Naive thymus-derived CD4-positive, alpha-beta T cell (primary cell): ENCODE results near the gene EMX1. TPM values are rescaled to one million over a fixed set of nuclear protein-coding genes. Genes with fewer than 3 reads are reported as not detected.

Experiments
- ATAC-seq: fragments of 150-1000 bp; cut with Tn5 transposase; 2 replicates; pipeline ENCODE4 v1.10.0; 2021; ENCODE audit warnings: mild to moderate bottlenecking, moderate library complexity
- CTCF ChIA-PET: fragments of 350-600 bp; sonication (Branson Sonifier 250); formaldehyde crosslinking; loops from one replicate; lab custom pipeline; 2021; ENCODE audit warnings: antibody characterized with exemption; lab: Charles Lee
- POLR2A ChIA-PET: fragments of 350-600 bp; sonication (Branson Sonifier 250); formaldehyde crosslinking; loops from one replicate; lab custom pipeline; 2021; ENCODE audit warnings: antibody characterized with exemption, inconsistent platforms; lab: Charles Lee
- DNase-seq, 9 donors: peaks; one replicate each; pipeline versions ENCODE4 v3.0.0 to v3.0.0-alpha.2; 2020 to 2022; ENCODE audit warnings: mixed read lengths in 1 of 9
- H3K27ac ChIP-seq: one replicate; pipeline ENCODE4 v1.7.0; 2013; ENCODE audit warnings: mild to moderate bottlenecking, low read depth, low read length, moderate library complexity
- H3K27me3 ChIP-seq, 2 donors: one replicate each; pipeline ENCODE4 v1.7.0; 2013; ENCODE audit warnings: low read length in 2 of 2, mild to moderate bottlenecking in 2 of 2, moderate library complexity in 2 of 2; ENCODE audit not compliant: control insufficient read depth in 2 of 2, insufficient read depth in 2 of 2
- H3K36me3 ChIP-seq, 3 experiments: 1 replicate in 2 of 3; 2 replicates in 1 of 3; pipeline ENCODE4 v1.7.0; 2013; ENCODE audit warnings: low read length in 3 of 3, mild to moderate bottlenecking in 3 of 3, moderate library complexity in 1 of 3; ENCODE audit not compliant: insufficient read depth in 3 of 3, control insufficient read depth in 2 of 3
- H3K4me1 ChIP-seq, 2 donors: one replicate each; pipeline ENCODE4 v1.7.0; 2013; ENCODE audit warnings: low read length in 2 of 2, mild to moderate bottlenecking in 2 of 2, moderate library complexity in 1 of 2; ENCODE audit not compliant: control insufficient read depth in 2 of 2, insufficient read depth in 2 of 2
- H3K4me3 ChIP-seq: 2 replicates; pipeline ENCODE4 v1.7.0; 2013; ENCODE audit warnings: mild to moderate bottlenecking, low read length
- H3K9me3 ChIP-seq, 3 experiments: 1 replicate in 2 of 3; 2 replicates in 1 of 3; pipeline ENCODE4 v1.7.0; 2013; ENCODE audit warnings: low read length in 3 of 3; ENCODE audit not compliant: control insufficient read depth in 2 of 3
- H3K27ac Mint-ChIP-seq, 9 donors: one replicate each; pipeline ENCODE4 v1.8.0; 2020 to 2022; ENCODE audit warnings: mixed read lengths in 9 of 9, mild to moderate bottlenecking in 8 of 9, moderate library complexity in 5 of 9, inconsistent platforms in 2 of 9
- H3K27me3 Mint-ChIP-seq, 5 donors: one replicate each; pipeline ENCODE4 v1.8.0; 2021 to 2022; ENCODE audit warnings: mixed read lengths in 5 of 5, mild to moderate bottlenecking in 1 of 5
- H3K36me3 Mint-ChIP-seq, 5 donors: one replicate each; pipeline ENCODE4 v1.8.0; 2020 to 2022; ENCODE audit warnings: mixed read lengths in 5 of 5, mild to moderate bottlenecking in 3 of 5, inconsistent platforms in 1 of 5
- H3K4me1 Mint-ChIP-seq, 7 donors: one replicate each; pipeline ENCODE4 v1.8.0; 2020 to 2022; ENCODE audit warnings: mixed read lengths in 7 of 7, mild to moderate bottlenecking in 3 of 7, inconsistent platforms in 1 of 7
- H3K4me3 Mint-ChIP-seq, 10 donors: one replicate each; pipeline ENCODE4 v1.8.0; 2020 to 2022; ENCODE audit warnings: mild to moderate bottlenecking in 10 of 10, mixed read lengths in 10 of 10, moderate library complexity in 6 of 10, inconsistent platforms in 2 of 10
- H3K9me3 Mint-ChIP-seq, 11 donors: one replicate each; pipeline ENCODE4 v1.8.0; 2020 to 2022; ENCODE audit warnings: mixed read lengths in 11 of 11, mild to moderate bottlenecking in 4 of 11, inconsistent platforms in 1 of 11, moderate library complexity in 1 of 11
- intact Hi-C, 2 donors: fragments of 100-400 bp; cut with micrococcal nuclease; formaldehyde crosslinking; loops; one replicate each; pipeline ENCODE4 v1.15.1; 2023
- polyA plus RNA-seq, 2 donors: library from polyadenylated mRNA; unstranded; fragments of 300-500 nt; fragmentation: Illumina TruSeq; gene quantifications; one replicate each; pipeline ENCODE4 v1.2.3, GENCODE V29; 2021
- total RNA-seq, 6 experiments: library from RNA in 5 of 6; stranded (reverse) in 5 of 6; gene quantifications; 1 replicate in 5 of 6; 2 replicates in 1 of 6; pipeline ENCODE4 v1.2.3 and lab custom pipeline; 2021 to 2026

EMX1 gene
- total RNA-seq (not detected), polyA plus RNA-seq (not detected), total RNA-seq (lab: John Stamatoyannopoulos, UW) (not detected)

- peak within 1 kb of the TSS; percentile 69 to 89 (median 82) for H3K4me3 Mint-ChIP-seq
- H3K36me3 Mint-ChIP-seq: no peaks in the 10 kb centered on the region
- Histone ChIP-seq H3K36me3 (no peaks in the 10 kb centered on the region), H3K4me1 (peaks cover 13 to 31% of the 10 kb centered on the region in 2 donors), H3K9me3 (no peaks in the 10 kb centered on the region), H3K27me3 (peaks cover 14 to 54% of the 10 kb centered on the region in 2 donors), H3K27ac (no peak within 1 kb of the TSS), H3K4me3 (peak within 1 kb of the TSS; percentile 47)
- peaks cover 8 to 32% (median 28%) of the 10 kb centered on the region in 7 donors for H3K4me1 Mint-ChIP-seq
- peaks cover 0 to 5% (median 0%) of the 10 kb centered on the region in 11 donors for H3K9me3 Mint-ChIP-seq
- ChIA-PET POLR2A (no interaction called here), CTCF (interaction anchor here (0.5 kb wide), 1 partner anchor 51 kb away, joined by 3 read pairs; no protein-coding TSS in a partner anchor)
- H3K27ac Mint-ChIP-seq: peak within 1 kb of the TSS in 3 of 9 donors; percentile 5 to 45 (median 38)
- DNase-seq (peak in 7 of 9 donors; percentile 28 to 49 (median 40)), ATAC-seq (peak; percentile 55)
- peaks cover 56 to 83% (median 59%) of the 10 kb centered on the region in 5 donors for H3K27me3 Mint-ChIP-seq
- intact Hi-C loops: loop anchor here in 1 of 2 donors (5.0 kb wide), 2 partner anchors 55 to 770 kb away; partner anchors contain the start of gene CYP26B1
Measured at GRCh38 chr2:72917138-72917876, at the start of gene EMX1. EMX1 (plus strand) TSS chr2:72917519; CDS start chr2:72917853, 334 bp downstream.

- ATAC-seq: no peak
- no peaks in the 10 kb centered on the region for H3K36me3 ChIP-seq
- ChIA-PET CTCF (interaction anchor here (0.9 to 1.3 kb wide), 3 partner anchors 8 to 101 kb away, joined by 3 to 5 read pairs (median 4); no protein-coding TSS in a partner anchor), POLR2A (no interaction called here)
- intact Hi-C loops: no loop called here
- H3K27me3 ChIP-seq: peaks cover 0 to 10% of the 10 kb centered on the region in 2 donors
- H3K27ac ChIP-seq: no peak overlapping the region
- H3K4me3 Mint-ChIP-seq: no peak overlapping the region
- no peak overlapping the region for H3K4me3 ChIP-seq
- H3K4me1 ChIP-seq: no peaks in the 10 kb centered on the region
- no peak for DNase-seq
- no peaks in the 10 kb centered on the region for H3K36me3 Mint-ChIP-seq
- H3K27ac Mint-ChIP-seq: no peak overlapping the region
- peaks cover 0 to 18% (median 8%) of the 10 kb centered on the region in 11 donors for H3K9me3 Mint-ChIP-seq
- no peaks in the 10 kb centered on the region for H3K4me1 Mint-ChIP-seq
- H3K9me3 ChIP-seq: no peaks in the 10 kb centered on the region
- H3K27me3 Mint-ChIP-seq: peaks cover 49 to 62% (median 55%) of the 10 kb centered on the region in 5 donors
Measured at GRCh38 chr2:72871060-72871459, 46.3 kb upstream of the EMX1 start.

DNA sequence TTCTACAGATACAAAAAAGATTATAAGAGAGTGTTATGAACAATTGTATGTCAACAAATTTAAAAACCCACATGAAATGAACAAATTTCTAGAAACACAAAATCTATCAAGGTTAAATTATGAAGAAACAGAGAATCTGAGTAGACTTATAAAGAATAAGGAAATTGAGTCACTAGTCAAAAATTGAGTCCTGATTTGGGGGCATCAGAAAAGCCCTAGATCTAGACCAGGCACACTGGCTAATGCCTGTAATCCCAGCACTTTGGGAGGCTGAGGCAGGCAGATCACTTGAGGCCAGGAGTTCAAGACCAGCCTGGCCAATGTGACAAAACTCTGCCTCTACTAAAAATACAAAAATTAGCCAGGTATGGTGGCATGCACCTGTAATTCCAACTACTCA is 45.4 kb upstream of the EMX1 start:
- H3K9me3 Mint-ChIP-seq: peaks cover 0 to 18% (median 8%) of the 10 kb centered on the region in 11 donors
- DNase-seq (no peak), ATAC-seq (no peak)
- H3K4me1 ChIP-seq: no peaks in the 10 kb centered on the region
- H3K27ac ChIP-seq: no peak overlapping the region
- ChIA-PET CTCF (interaction anchor here (1.2 to 1.3 kb wide), 2 partner anchors 9 to 11 kb away, joined by 4 to 5 read pairs; no protein-coding TSS in a partner anchor), POLR2A (no interaction called here)
- intact Hi-C loops: no loop called here
- no peak overlapping the region for H3K4me3 ChIP-seq
- H3K9me3 ChIP-seq: no peaks in the 10 kb centered on the region
- no peaks in the 10 kb centered on the region for H3K4me1 Mint-ChIP-seq
- peaks cover 44 to 58% (median 50%) of the 10 kb centered on the region in 5 donors for H3K27me3 Mint-ChIP-seq
- H3K27me3 ChIP-seq: peaks cover 0 to 10% of the 10 kb centered on the region in 2 donors
- H3K4me3 Mint-ChIP-seq: no peak overlapping the region
- H3K27ac Mint-ChIP-seq: no peak overlapping the region
- no peaks in the 10 kb centered on the region for H3K36me3 Mint-ChIP-seq
- H3K36me3 ChIP-seq: no peaks in the 10 kb centered on the region

DNA sequence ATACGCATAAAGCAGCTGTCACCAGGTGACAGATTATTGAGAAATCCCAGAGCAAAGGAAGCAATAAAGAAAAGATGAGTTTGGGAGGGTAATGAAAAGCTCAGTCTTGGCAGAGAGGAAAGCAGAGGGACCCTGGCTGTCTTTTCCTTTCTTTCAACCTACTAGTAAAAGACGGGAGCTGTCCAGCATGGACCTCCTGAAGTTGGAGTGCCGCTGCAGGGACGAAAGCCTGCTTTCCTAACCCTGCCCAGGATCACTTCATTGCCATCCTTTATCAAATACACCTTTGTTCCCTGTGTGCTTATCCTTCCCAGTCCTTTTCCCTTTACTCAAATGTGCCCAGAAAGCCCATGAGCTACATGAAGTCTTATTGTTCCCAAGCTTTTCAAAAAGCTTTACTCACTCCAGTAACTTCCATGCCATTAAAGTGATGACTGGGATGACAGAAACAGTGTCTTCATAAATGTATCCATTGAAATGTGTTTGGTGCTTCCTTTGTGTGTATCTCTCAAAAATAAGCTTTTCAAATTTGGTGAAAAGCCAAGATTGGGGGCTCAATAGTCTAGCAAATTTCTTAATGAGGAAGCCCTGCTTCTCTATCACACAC is 33.9 kb upstream of the EMX1 start:
- Histone ChIP-seq H3K27me3 (peaks cover 0 to 6% of the 10 kb centered on the region in 2 donors), H3K9me3 (no peaks in the 10 kb centered on the region), H3K4me1 (peaks cover 0 to 7% of the 10 kb centered on the region in 2 donors), H3K27ac (no peak overlapping the region), H3K36me3 (no peaks in the 10 kb centered on the region), H3K4me3 (no peak overlapping the region)
- CTCF ChIA-PET: no interaction called here
- peaks cover 51 to 75% (median 56%) of the 10 kb centered on the region in 5 donors for H3K27me3 Mint-ChIP-seq
- POLR2A ChIA-PET: no interaction called here
- peaks cover 0 to 7% (median 0%) of the 10 kb centered on the region in 5 donors for H3K36me3 Mint-ChIP-seq
- intact Hi-C loops: loop anchor here in 1 of 2 donors (10.0 kb wide), 1 partner anchor 411 kb away; the partner anchor contains the start of gene EGR4
- H3K9me3 Mint-ChIP-seq: peaks cover 0 to 4% (median 0%) of the 10 kb centered on the region in 11 donors
- peaks cover 0 to 14% (median 9%) of the 10 kb centered on the region in 7 donors for H3K4me1 Mint-ChIP-seq
- ATAC-seq (no peak), DNase-seq (no peak)
- no peak overlapping the region for H3K27ac Mint-ChIP-seq
- H3K4me3 Mint-ChIP-seq: no peak overlapping the region

DNA sequence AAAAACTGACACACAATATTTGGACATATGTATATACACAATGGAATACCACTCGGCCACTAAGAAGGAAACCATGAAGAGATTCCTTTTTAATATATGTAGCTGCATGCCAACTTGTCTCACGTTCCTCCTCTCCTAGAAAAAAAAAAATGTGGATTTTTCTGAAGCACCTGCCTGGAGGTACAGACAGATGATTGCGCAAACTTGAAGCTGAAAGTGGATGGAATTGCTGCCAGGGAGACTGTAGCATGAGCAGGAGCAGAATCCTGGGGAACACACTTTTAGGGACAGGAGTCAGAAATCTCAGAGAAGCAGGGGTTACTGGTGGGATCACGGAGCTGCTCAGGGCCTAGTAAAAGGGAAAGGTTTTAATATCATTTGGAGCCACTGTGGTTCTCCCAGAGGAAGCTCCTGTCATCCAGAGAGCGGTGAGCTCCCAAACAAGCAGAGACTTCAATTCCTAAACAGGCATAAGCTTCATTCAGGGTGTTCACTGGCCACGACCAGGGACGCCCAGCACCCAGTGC is 30.8 kb upstream of the EMX1 start:
- no peak for ATAC-seq
- Histone ChIP-seq H3K27me3 (peaks cover 0 to 6% of the 10 kb centered on the region in 2 donors), H3K27ac (no peak overlapping the region), H3K4me1 (peaks cover 0 to 7% of the 10 kb centered on the region in 2 donors), H3K4me3 (no peak overlapping the region), H3K36me3 (no peaks in the 10 kb centered on the region), H3K9me3 (no peaks in the 10 kb centered on the region)
- ChIA-PET POLR2A (interaction anchor here (0.6 kb wide), 1 partner anchor 107 kb away, joined by 3 read pairs; no protein-coding TSS in a partner anchor), CTCF (interaction anchor here (0.7 to 2.0 kb wide), 3 partner anchors 25 to 324 kb away, joined by 3 to 6 read pairs (median 5); no protein-coding TSS in a partner anchor)
- Mint-ChIP-seq H3K27me3 (peaks cover 41 to 76% (median 72%) of the 10 kb centered on the region in 5 donors), H3K4me3 (peak overlapping the region; percentile 53 to 87 (median 76)), H3K4me1 (peaks cover 0 to 15% (median 9%) of the 10 kb centered on the region in 7 donors), H3K36me3 (peaks cover 0 to 9% (median 0%) of the 10 kb centered on the region in 5 donors), H3K9me3 (peaks cover 0 to 4% (median 0%) of the 10 kb centered on the region in 11 donors), H3K27ac (no peak overlapping the region)
- no peak for DNase-seq
- intact Hi-C loops: loop anchor here (1.0 to 10.0 kb wide), 4 partner anchors 62 to 408 kb away; partner anchors contain the start of genes EGR4 (in 1 of the 2) and SFXN5 (in 1 of the 2)
